PFSK-1 (cell line): Measurements from ENCODE around the gene RGS14.

Source experiments
- FOXP2 ChIP-seq: optimal IDR thresholded peaks from 2 replicates; pipeline ENCODE3; 2011; ENCODE audit warnings: borderline replicate concordance, control low read depth, inconsistent platforms; ENCODE audit not compliant: insufficient read depth; ENCODE audit errors: extremely low read length, extremely low read depth
- POLR2AphosphoS5 ChIP-seq: IDR thresholded peaks from 2 replicates; pipeline ENCODE4 v1.6.1; 2012; ENCODE audit warnings: low read depth, mild to moderate bottlenecking, control low read depth, low read length, moderate library complexity
- TAF1 ChIP-seq: IDR thresholded peaks from 2 replicates; pipeline ENCODE4 v1.6.1; 2012; ENCODE audit warnings: low read length, control low read depth, borderline replicate concordance; ENCODE audit not compliant: insufficient read depth

GRCh38 chr5:177319913-177320588 lies 37.7 kb upstream of the RGS14 start:
- TF ChIP-seq TAF1 (no peak), POLR2AphosphoS5 (no peak), FOXP2 (no peak)
